DOHH2 (cell line): ENCODE results near the gene TMEM18.

Experiments used
- EZH2phosphoT487 ChIP-seq: fragments of 200-600 bp; sonication (generic); IDR thresholded peaks from 2 replicates; pipeline ENCODE4 v1.6.1; 2017; ENCODE audit warnings: borderline replicate concordance, mild to moderate bottlenecking, antibody characterized with exemption, low read length, moderate library complexity, mixed read lengths
- TF ChIP-seq, protein P1 (sequence below): fragments of 200-600 bp; sonication (generic); IDR thresholded peaks from one replicate; pipeline ENCODE4 v1.5.1; 2014; ENCODE audit warnings: antibody characterized with exemption, mild to moderate bottlenecking, low read depth, low read length; ENCODE audit not compliant: poor library complexity, severe bottlenecking

DNA sequence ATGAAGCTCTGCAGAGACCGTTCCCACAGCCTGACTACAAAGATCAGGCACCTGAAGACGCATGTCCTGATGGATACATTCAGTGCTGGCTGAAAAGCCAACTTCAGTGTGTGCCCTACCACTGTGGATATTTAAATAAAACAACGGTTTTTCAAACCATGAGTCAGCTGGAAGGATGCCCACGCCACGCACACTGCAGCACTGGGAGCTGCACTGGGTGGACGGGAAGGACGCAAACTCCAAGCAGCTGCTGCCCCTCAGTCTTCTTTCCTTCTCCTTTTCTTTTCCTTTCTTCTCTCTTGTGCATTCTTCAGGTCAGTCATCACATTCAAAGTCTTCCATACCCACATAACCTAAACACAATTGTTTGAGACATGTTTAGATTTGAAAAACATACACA is 7.9 kb downstream of the TMEM18 start:
- TF ChIP-seq, protein P1, sequence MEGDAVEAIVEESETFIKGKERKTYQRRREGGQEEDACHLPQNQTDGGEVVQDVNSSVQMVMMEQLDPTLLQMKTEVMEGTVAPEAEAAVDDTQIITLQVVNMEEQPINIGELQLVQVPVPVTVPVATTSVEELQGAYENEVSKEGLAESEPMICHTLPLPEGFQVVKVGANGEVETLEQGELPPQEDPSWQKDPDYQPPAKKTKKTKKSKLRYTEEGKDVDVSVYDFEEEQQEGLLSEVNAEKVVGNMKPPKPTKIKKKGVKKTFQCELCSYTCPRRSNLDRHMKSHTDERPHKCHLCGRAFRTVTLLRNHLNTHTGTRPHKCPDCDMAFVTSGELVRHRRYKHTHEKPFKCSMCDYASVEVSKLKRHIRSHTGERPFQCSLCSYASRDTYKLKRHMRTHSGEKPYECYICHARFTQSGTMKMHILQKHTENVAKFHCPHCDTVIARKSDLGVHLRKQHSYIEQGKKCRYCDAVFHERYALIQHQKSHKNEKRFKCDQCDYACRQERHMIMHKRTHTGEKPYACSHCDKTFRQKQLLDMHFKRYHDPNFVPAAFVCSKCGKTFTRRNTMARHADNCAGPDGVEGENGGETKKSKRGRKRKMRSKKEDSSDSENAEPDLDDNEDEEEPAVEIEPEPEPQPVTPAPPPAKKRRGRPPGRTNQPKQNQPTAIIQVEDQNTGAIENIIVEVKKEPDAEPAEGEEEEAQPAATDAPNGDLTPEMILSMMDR: no peak
- no peak for TF ChIP-seq EZH2phosphoT487
